HEK293 (cell line): Measurements from ENCODE around the gene TMIGD2.

Experiments used
- MEIS1 ChIP-seq: sonication (generic); formaldehyde crosslinking; IDR thresholded peaks from 2 replicates; pipeline ENCODE4 v1.8.1; 2022; ENCODE audit warnings: missing genetic modification reagents, mild to moderate bottlenecking, borderline replicate concordance
- ZFP3 ChIP-seq: fragments of 450-650 bp; formaldehyde crosslinking; IDR thresholded peaks from 2 replicates; pipeline ENCODE4 v1.5.1; 2016; ENCODE audit warnings: low read depth, missing biosample characterization, missing genetic modification characterization
- ZNF121 ChIP-seq: fragments of 450-650 bp; formaldehyde crosslinking; IDR thresholded peaks from 2 replicates; pipeline ENCODE4 v1.5.1; 2016; ENCODE audit warnings: missing biosample characterization, missing genetic modification characterization
- ZNF24 ChIP-seq: fragments of 450-650 bp; formaldehyde crosslinking; IDR thresholded peaks from 2 replicates; pipeline ENCODE4 v1.5.1; 2016; ENCODE audit warnings: missing biosample characterization, missing genetic modification characterization
- ZNF324 ChIP-seq: fragments of 450-650 bp; formaldehyde crosslinking; IDR thresholded peaks from 2 replicates; pipeline ENCODE4 v1.5.1; 2016; ENCODE audit warnings: missing biosample characterization, missing genetic modification characterization
- ZNF548 ChIP-seq: fragments of 450-650 bp; formaldehyde crosslinking; IDR thresholded peaks from 2 replicates; pipeline ENCODE4 v1.5.1; 2016; ENCODE audit warnings: missing biosample characterization, missing genetic modification characterization
- ZNF76 ChIP-seq: fragments of 450-650 bp; formaldehyde crosslinking; IDR thresholded peaks from 2 replicates; pipeline ENCODE4; 2016; ENCODE audit warnings: low read depth, missing biosample characterization, missing genetic modification characterization, borderline replicate concordance
- ZNF768 ChIP-seq: fragments of 450-650 bp; formaldehyde crosslinking; IDR thresholded peaks from 2 replicates; pipeline ENCODE4 v1.5.1; 2018; ENCODE audit warnings: missing biosample characterization, mild to moderate bottlenecking, missing genetic modification characterization
- ZSCAN30 ChIP-seq: fragments of 450-650 bp; IDR thresholded peaks from 2 replicates; pipeline ENCODE4 v1.5.1; 2018; ENCODE audit warnings: missing biosample characterization, mild to moderate bottlenecking, missing genetic modification characterization, moderate library complexity
- TF ChIP-seq, protein P1 (sequence below): fragments of 450-650 bp; formaldehyde crosslinking; IDR thresholded peaks from 2 replicates; pipeline ENCODE4 v1.5.1; 2016; ENCODE audit warnings: missing biosample characterization, missing genetic modification characterization
- TF ChIP-seq, protein P2 (sequence below): fragments of 450-650 bp; formaldehyde crosslinking; IDR thresholded peaks from 2 replicates; pipeline ENCODE4 v1.5.1; 2016; ENCODE audit warnings: missing biosample characterization, missing genetic modification characterization

DNA sequence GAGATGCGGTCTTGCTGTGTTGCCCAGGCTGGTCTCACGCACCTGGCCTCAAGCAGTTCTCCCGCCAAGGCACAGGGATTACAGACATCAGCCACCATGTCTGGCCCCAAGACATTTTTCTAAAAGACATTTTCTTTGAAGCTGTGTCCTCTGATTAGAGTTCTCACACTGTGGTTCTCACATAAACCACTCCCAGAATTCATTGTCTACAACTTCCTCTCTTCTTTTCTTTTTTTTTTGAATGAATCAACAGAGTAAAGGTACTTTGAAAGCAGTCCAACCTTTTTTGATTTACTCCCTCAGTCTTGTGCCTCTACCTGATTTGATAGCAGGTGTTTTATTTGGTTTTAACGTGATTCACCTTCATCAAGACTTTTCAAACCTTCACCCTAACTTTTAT, 37.4 kb downstream of the TMIGD2 start:
- TF ChIP-seq ZSCAN30 (tag by site-specific recombination): no peak
- TF ChIP-seq, protein P1, sequence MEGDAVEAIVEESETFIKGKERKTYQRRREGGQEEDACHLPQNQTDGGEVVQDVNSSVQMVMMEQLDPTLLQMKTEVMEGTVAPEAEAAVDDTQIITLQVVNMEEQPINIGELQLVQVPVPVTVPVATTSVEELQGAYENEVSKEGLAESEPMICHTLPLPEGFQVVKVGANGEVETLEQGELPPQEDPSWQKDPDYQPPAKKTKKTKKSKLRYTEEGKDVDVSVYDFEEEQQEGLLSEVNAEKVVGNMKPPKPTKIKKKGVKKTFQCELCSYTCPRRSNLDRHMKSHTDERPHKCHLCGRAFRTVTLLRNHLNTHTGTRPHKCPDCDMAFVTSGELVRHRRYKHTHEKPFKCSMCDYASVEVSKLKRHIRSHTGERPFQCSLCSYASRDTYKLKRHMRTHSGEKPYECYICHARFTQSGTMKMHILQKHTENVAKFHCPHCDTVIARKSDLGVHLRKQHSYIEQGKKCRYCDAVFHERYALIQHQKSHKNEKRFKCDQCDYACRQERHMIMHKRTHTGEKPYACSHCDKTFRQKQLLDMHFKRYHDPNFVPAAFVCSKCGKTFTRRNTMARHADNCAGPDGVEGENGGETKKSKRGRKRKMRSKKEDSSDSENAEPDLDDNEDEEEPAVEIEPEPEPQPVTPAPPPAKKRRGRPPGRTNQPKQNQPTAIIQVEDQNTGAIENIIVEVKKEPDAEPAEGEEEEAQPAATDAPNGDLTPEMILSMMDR (tag by site-specific recombination): no peak
- no peak for TF ChIP-seq ZNF768 (tag by site-specific recombination)
- no peak for TF ChIP-seq ZNF121 (tag by site-specific recombination)
- no peak for TF ChIP-seq ZNF76 (tag by site-specific recombination)
- TF ChIP-seq ZFP3 (tag by site-specific recombination): no peak
- TF ChIP-seq ZNF24 (tag by site-specific recombination): no peak
- TF ChIP-seq ZNF324 (tag by site-specific recombination): no peak
- no peak for TF ChIP-seq MEIS1 (CRISPR knock-in tag)
- TF ChIP-seq ZNF548 (tag by site-specific recombination): no peak
- TF ChIP-seq, protein P2, sequence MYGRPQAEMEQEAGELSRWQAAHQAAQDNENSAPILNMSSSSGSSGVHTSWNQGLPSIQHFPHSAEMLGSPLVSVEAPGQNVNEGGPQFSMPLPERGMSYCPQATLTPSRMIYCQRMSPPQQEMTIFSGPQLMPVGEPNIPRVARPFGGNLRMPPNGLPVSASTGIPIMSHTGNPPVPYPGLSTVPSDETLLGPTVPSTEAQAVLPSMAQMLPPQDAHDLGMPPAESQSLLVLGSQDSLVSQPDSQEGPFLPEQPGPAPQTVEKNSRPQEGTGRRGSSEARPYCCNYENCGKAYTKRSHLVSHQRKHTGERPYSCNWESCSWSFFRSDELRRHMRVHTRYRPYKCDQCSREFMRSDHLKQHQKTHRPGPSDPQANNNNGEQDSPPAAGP: no peak
